Adipocyte (in vitro differentiated cells): ENCODE measurements around the gene PRKCA.

ENCODE experiments used
- DNase-seq: peaks from one replicate; pipeline ENCODE4 v3.0.0-alpha.2; 2015; ENCODE audit warnings: low read depth
- H3K27me3 ChIP-seq: replicated peaks from 2 replicates; pipeline ENCODE4 v1.7.0; 2013; ENCODE audit warnings: mild to moderate bottlenecking, low read length, moderate library complexity; ENCODE audit not compliant: control insufficient read depth, insufficient read depth
- H3K36me3 ChIP-seq: 2 replicates; pipeline ENCODE4 v1.7.0; 2013; ENCODE audit warnings: low read length, mild to moderate bottlenecking, moderate library complexity; ENCODE audit not compliant: control insufficient read depth, insufficient read depth, severe bottlenecking
- H3K4me1 ChIP-seq: 2 replicates; pipeline ENCODE4 v1.7.0; 2013; ENCODE audit warnings: mild to moderate bottlenecking, low read length, moderate library complexity; ENCODE audit not compliant: control insufficient read depth, insufficient read depth
- H3K4me3 ChIP-seq: 2 replicates; pipeline ENCODE4 v1.7.0; 2013; ENCODE audit warnings: mild to moderate bottlenecking, low read length, moderate library complexity
- H3K9ac ChIP-seq: 2 replicates; pipeline ENCODE4 v1.7.0; 2013; ENCODE audit warnings: mild to moderate bottlenecking, low read length, moderate library complexity
- H3K9me3 ChIP-seq: 2 replicates; pipeline ENCODE4 v1.7.0; 2013; ENCODE audit warnings: mild to moderate bottlenecking, low read length, moderate library complexity; ENCODE audit not compliant: control insufficient read depth

PRKCA gene

GRCh38 chr17:66826856-66827255 lies 524.4 kb downstream of the PRKCA start:
- Histone ChIP-seq H3K9me3 (no peaks in the 10 kb centered on the region), H3K9ac (no peak overlapping the region), H3K4me1 (no peaks in the 10 kb centered on the region), H3K27me3 (peaks cover 36% of the 10 kb centered on the region), H3K36me3 (no peaks in the 10 kb centered on the region), H3K4me3 (no peak overlapping the region)
- no peak for DNase-seq

DNA sequence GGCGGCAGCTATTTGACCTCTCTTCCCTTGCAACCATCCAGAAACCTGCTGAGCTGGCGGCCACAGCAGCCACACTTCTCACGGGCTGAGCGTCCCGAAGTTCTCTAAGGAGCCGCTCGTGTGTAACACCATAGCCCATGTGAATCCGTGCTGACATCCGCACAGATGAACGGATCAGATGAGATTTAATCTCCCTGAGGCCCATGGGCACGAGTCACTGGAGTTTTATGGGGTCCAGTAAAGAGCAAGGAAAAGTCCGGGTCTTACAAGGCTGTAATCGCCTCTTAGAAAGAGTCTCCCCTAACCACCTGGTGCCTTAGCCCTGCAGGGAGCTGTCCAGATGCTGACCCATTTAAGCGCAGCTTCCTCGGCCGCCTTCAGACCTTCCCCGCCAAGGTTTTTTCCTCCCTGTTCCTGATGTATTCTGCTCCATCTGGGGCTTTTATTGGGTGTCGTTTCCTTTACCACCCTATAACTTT lies 527.0 kb downstream of the PRKCA start:
- DNase-seq: peak; percentile 85

GRCh38 chr17:66829883-66830282 lies 527.5 kb downstream of the PRKCA start:
- no peaks in the 10 kb centered on the region for H3K4me1 ChIP-seq
- H3K9ac ChIP-seq: no peak overlapping the region
- H3K27me3 ChIP-seq: peaks cover 53% of the 10 kb centered on the region
- H3K36me3 ChIP-seq: no peaks in the 10 kb centered on the region
- H3K4me3 ChIP-seq: no peak overlapping the region
- H3K9me3 ChIP-seq: no peaks in the 10 kb centered on the region
- no peak for DNase-seq

More for the DNA sequence above, 527.0 kb downstream of the PRKCA start:
- no peak overlapping the region for H3K4me3 ChIP-seq
- H3K9me3 ChIP-seq: no peaks in the 10 kb centered on the region
- H3K36me3 ChIP-seq: no peaks in the 10 kb centered on the region
- H3K4me1 ChIP-seq: no peaks in the 10 kb centered on the region
- peaks cover 49% of the 10 kb centered on the region for H3K27me3 ChIP-seq
- no peak overlapping the region for H3K9ac ChIP-seq

DNA sequence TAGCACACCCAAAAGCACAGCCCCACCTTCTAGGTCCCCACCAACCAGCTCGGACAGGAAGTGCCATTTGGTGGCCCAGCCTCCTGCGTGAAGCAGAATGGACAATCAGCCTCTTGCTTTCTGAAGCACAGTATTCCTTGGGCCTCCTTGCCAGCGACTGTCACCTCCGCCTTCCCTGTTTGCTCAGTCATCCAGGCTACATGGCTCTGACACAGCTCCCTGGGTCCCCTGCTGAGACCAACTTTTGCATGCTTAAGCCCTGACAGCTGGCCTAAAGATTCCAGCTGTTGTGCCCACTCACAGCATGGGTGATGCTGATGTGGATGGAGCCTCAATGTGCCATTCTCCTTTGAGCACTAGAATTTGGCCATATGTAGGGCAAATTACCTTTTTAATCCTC lies 528.0 kb downstream of the PRKCA start:
- Histone ChIP-seq H3K36me3 (no peaks in the 10 kb centered on the region), H3K9ac (no peak overlapping the region), H3K27me3 (peaks cover 56% of the 10 kb centered on the region), H3K4me1 (no peaks in the 10 kb centered on the region), H3K9me3 (no peaks in the 10 kb centered on the region), H3K4me3 (no peak overlapping the region)
- DNase-seq: no peak

DNA sequence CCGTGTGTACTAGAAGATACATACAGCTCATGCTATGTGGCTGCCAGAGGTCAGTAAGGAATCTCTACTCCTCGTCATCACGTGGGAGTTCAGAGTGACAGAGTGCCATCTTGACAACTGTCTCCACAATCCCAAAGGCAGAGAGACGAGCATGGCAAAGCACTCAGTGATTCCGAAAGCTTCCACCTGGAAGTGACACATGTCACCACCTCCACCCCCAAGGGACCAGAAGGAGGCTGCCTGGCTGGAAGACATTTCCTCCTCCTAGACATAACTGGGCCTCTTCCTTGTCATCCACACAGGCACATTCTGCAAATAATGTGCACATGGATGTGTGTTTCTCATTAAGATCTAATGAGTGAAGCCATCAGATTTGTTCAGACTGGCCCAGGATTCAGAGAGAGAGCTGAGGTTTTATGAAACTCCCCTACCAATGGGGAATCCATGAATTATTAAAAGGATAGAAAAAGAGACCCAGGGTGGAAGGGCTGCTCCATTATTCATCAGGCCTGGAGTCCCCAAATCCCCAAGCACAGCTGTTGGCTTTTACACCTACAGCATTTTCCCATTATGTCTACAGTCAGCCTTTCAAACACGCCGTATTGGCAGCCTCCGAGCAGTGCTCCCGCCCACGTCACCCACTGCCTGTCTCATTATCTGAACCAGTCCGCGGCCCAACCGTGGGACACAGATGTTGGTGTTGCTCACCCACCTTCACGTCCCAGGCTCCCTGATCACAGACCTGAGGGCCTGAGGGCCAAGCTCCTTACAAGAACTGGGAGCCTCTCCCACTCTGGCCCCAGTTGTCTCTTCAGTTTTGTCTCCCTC lies 529.2 kb downstream of the PRKCA start:
- Histone ChIP-seq H3K4me3 (no peak overlapping the region), H3K36me3 (no peaks in the 10 kb centered on the region), H3K9ac (no peak overlapping the region), H3K4me1 (no peaks in the 10 kb centered on the region), H3K9me3 (no peaks in the 10 kb centered on the region), H3K27me3 (peaks cover 62% of the 10 kb centered on the region)
- no peak for DNase-seq

- H3K27me3 ChIP-seq: peaks cover 70% of the 10 kb centered on the region
- DNase-seq: no peak
These were observed 530.8 kb downstream of the PRKCA start for GRCh38 chr17:66833201-66833600.

GRCh38 chr17:66834426-66834918 lies 532.1 kb downstream of the PRKCA start:
- Histone ChIP-seq H3K27me3 (peaks cover 76% of the 10 kb centered on the region), H3K4me3 (no peak overlapping the region), H3K9me3 (no peaks in the 10 kb centered on the region), H3K4me1 (no peaks in the 10 kb centered on the region), H3K36me3 (no peaks in the 10 kb centered on the region), H3K9ac (no peak overlapping the region)
- no peak for DNase-seq

More at GRCh38 chr17:66833201-66833600, 530.8 kb downstream of the PRKCA start:
- H3K9me3 ChIP-seq: no peaks in the 10 kb centered on the region
- no peaks in the 10 kb centered on the region for H3K4me1 ChIP-seq
- H3K36me3 ChIP-seq: no peaks in the 10 kb centered on the region
- no peak overlapping the region for H3K9ac ChIP-seq
- H3K4me3 ChIP-seq: no peak overlapping the region

DNA sequence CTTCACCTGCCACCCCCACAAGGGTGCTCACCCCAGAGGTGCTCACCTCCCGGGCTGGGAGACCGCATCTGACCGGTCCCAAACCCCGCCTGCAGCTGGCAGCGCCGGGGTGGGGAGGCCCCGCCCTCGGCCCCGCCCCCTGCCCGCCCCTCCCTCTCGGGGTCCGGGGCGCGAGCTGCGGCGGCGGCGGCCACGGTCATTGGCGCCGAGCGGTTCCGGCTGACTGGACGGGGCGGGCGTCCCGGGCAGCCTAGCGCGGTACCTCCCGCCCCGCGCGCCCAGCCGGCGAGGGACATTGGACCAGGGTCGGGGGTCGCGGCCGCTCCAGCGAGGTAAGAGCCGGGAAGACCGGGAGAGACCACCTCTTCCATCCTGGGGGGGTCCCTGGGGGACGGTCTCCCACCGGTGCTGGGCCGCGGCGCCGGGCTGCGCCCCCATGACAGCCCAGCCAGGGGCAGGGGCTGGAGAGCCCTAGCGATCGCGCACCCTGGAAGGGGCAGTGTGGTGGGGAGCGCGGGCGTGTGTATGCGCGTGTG lies 532.6 kb downstream of the PRKCA start, which contains the start of gene CACNG5:
Gene CACNG5 (plus strand): TSS at position 199 of the 536 bp plus-strand sequence. CDS start 42,216 bp downstream, outside the sequence.
- no peaks in the 10 kb centered on the region for H3K9me3 ChIP-seq
- no peak within 1 kb of the TSS for H3K9ac ChIP-seq
- DNase-seq: no peak
- H3K36me3 ChIP-seq: no peaks in the 10 kb centered on the region
- H3K4me3 ChIP-seq: no peak within 1 kb of the TSS
- H3K4me1 ChIP-seq: no peaks in the 10 kb centered on the region
- peaks cover 76% of the 10 kb centered on the region for H3K27me3 ChIP-seq

DNA sequence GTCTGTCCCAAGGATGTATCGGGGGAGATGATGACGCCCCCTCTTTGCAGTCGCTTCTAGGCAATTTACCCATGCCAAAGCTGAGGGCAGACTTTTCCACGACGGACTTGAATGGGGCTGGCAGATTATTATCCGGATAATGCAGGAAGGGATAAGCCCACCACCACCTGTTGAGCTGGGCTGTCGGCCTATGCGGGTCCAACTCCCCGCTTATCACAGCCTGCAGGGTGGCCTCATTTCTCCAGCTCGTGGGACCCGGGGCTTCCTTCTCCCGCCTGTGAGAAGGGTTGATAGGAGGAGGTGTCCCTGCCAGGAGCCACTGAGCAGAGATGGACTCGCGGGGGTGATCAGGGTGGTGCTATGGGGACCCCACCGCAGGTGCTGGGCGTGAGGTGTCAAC lies 533.1 kb downstream of the PRKCA start:
- Histone ChIP-seq H3K9ac (no peak overlapping the region), H3K4me3 (no peak overlapping the region), H3K36me3 (no peaks in the 10 kb centered on the region), H3K27me3 (peaks cover 76% of the 10 kb centered on the region), H3K9me3 (no peaks in the 10 kb centered on the region), H3K4me1 (no peaks in the 10 kb centered on the region)
- no peak for DNase-seq

DNA sequence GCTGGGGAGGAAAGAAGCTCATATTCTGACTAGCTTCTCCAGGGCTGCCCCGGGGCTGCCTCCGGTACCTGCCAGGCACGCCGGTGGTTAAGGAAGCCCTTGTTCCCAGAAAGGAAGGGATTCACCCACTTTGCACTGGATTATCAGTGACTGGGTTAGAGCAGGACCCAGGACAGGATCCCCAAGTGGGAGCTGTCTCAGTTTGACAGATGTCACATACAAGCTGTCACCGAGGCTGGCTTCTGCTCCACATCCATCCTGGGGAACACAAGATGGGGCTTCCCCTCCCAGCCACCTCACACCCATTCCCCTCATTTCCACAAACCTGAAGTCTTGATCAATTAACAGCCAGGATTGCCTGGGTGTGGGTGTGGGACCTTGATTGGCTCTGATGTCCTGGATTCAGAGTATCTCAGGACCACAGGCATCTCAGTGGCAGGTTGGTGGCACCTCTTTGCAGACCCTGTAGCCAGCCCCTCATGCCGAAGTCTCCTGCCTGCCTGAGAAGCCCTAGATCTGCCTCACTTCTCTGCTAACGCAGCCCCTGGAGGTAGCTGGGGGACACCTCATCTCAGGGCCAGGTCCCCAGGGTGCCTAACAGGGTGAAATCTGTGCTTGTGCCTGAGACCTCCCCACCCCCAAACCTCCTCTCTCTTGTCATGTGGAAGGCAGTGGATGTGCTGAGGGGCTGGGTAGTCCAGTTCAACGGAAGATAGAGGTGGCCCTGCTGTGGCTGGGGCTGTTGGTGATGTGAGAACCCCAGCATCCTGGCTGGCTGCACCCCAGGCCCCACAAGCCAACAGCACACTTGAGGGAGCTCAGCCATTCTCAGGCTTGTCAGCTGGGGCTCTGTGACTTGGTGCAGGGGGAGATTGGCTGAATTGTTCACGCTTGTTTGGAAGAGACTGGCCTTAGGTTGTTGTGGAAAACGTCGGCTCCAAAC lies 533.9 kb downstream of the PRKCA start:
- DNase-seq: no peak
- Histone ChIP-seq H3K9ac (no peak overlapping the region), H3K36me3 (no peaks in the 10 kb centered on the region), H3K9me3 (no peaks in the 10 kb centered on the region), H3K4me1 (no peaks in the 10 kb centered on the region), H3K27me3 (peaks cover 73% of the 10 kb centered on the region), H3K4me3 (no peak overlapping the region)

- DNase-seq: no peak
- Histone ChIP-seq H3K9ac (no peak overlapping the region), H3K9me3 (no peaks in the 10 kb centered on the region), H3K27me3 (peaks cover 71% of the 10 kb centered on the region), H3K36me3 (no peaks in the 10 kb centered on the region), H3K4me3 (no peak overlapping the region), H3K4me1 (no peaks in the 10 kb centered on the region)
These were observed 534.8 kb downstream of the PRKCA start for GRCh38 chr17:66837226-66837625.
